Left ventricle myocardium inferior (tissue), 1 donor: ENCODE measurements around the gene HSPH1. TPM values are rescaled to one million over a fixed set of nuclear protein-coding genes. Genes with fewer than 3 reads are reported as not detected.

ENCODE experiments used
- DNase-seq: peaks from one replicate; pipeline ENCODE4 v3.0.0-alpha.2; 2020
- H3K27ac ChIP-seq: fragments of 200-600 bp; replicated peaks from 2 replicates; pipeline ENCODE4 v1.8.0; 2021
- H3K27me3 ChIP-seq: fragments of 200-600 bp; 2 replicates; pipeline ENCODE4 v1.8.0; 2021; ENCODE audit warnings: low read depth
- H3K36me3 ChIP-seq: fragments of 200-600 bp; 2 replicates; pipeline ENCODE4 v1.8.0; 2021
- H3K4me1 ChIP-seq: fragments of 200-600 bp; 2 replicates; pipeline ENCODE4 v1.8.0; 2021
- H3K4me3 ChIP-seq: fragments of 200-600 bp; 2 replicates; pipeline ENCODE4 v1.8.0; 2021; ENCODE audit warnings: mild to moderate bottlenecking, moderate library complexity
- H3K9me3 ChIP-seq: fragments of 200-600 bp; replicated peaks from 2 replicates; pipeline ENCODE4 v1.8.0; 2021
- intact Hi-C: fragments of 100-400 bp; cut with micrococcal nuclease; formaldehyde crosslinking; loops from one replicate; pipeline ENCODE4 v1.11.0; 2022
- total RNA-seq: library from RNA; stranded (reverse); fragmentation: NEBNext Ultra II Directional; extraction: Animal tissue kit (Norgen Biotek cat#: 25700); gene quantifications from one replicate; pipeline ENCODE4 v1.2.1, GENCODE V29; 2021
- TF ChIP-seq, protein P1 (sequence below): fragments of 200-600 bp; IDR thresholded peaks from 2 replicates; pipeline ENCODE4 v1.8.0; 2021; ENCODE audit warnings: antibody characterized with exemption, mild to moderate bottlenecking, borderline replicate concordance
- donor health status: DM: no; HTN: yes; CAD: no; lungs with severe emphysema.

HSPH1 gene
- total RNA-seq, 1 donor from 2014 or later = 78.8 TPM

DNA sequence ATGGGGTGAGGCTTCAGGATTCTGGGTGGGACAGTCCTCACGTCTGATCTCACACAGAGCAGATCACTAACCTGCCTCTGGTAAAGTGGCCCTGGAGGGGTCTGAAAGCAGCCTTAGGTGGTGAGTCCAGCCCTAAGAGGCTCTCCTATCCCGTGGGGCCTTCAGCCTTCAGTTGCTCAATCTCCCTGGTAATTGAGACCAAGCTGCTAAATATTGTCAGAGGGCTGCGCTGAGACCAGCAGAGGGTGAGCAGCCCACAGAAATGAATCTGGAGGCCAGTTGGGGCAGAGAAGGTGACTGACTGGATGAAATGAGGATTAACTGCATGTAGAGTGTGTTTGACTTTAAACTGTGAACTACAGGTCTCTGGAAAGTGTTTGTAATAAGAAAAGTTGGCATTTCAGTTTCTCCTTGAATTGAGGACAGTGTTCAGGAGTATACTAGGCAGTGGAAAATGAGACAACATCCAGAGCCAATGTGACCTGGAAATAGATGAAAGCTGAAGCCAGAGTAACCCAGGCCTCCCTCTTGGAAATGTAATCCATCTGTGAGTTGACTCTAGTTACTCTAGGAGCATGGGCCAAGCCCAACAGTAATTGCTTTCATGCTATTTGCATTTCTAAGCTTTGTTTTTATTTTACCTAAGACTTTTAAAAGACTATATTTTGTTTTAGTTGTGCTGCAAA lies 14.3 kb upstream of the HSPH1 start:
- Histone ChIP-seq H3K27ac (no peak overlapping the region), H3K9me3 (no peaks in the 10 kb centered on the region), H3K4me1 (no peaks in the 10 kb centered on the region), H3K27me3 (no peaks in the 10 kb centered on the region), H3K36me3 (no peaks in the 10 kb centered on the region), H3K4me3 (no peak overlapping the region)
- intact Hi-C loops = no loop called here
- no peak for DNase-seq
- TF ChIP-seq, protein P1, sequence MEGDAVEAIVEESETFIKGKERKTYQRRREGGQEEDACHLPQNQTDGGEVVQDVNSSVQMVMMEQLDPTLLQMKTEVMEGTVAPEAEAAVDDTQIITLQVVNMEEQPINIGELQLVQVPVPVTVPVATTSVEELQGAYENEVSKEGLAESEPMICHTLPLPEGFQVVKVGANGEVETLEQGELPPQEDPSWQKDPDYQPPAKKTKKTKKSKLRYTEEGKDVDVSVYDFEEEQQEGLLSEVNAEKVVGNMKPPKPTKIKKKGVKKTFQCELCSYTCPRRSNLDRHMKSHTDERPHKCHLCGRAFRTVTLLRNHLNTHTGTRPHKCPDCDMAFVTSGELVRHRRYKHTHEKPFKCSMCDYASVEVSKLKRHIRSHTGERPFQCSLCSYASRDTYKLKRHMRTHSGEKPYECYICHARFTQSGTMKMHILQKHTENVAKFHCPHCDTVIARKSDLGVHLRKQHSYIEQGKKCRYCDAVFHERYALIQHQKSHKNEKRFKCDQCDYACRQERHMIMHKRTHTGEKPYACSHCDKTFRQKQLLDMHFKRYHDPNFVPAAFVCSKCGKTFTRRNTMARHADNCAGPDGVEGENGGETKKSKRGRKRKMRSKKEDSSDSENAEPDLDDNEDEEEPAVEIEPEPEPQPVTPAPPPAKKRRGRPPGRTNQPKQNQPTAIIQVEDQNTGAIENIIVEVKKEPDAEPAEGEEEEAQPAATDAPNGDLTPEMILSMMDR = no peak

DNA sequence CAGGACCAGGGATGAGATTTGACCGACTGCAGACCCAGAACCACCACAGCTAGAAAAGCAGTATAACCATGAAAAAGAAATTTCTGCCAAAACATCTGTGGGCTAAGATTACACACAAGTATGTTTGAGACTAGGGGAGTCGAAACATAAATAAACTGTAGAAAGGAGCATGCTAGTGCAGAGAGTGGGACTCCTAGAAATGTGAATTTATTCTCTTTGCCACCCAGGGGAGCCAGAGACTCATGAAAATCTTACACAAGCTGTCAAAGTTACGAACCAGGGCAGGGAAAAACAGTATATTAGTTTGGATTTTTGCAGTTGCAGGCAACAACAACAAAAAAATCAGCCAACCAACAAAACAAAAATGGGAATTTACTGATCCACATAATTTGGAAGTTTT lies 12.3 kb upstream of the HSPH1 start:
- intact Hi-C loops = no loop called here
- H3K4me1 ChIP-seq = no peaks in the 10 kb centered on the region
- H3K36me3 ChIP-seq = no peaks in the 10 kb centered on the region
- no peaks in the 10 kb centered on the region for H3K9me3 ChIP-seq
- TF ChIP-seq, protein P1 = peak; percentile 35
- H3K27ac ChIP-seq = no peak overlapping the region
- DNase-seq = no peak
- no peak overlapping the region for H3K4me3 ChIP-seq
- no peaks in the 10 kb centered on the region for H3K27me3 ChIP-seq

DNA sequence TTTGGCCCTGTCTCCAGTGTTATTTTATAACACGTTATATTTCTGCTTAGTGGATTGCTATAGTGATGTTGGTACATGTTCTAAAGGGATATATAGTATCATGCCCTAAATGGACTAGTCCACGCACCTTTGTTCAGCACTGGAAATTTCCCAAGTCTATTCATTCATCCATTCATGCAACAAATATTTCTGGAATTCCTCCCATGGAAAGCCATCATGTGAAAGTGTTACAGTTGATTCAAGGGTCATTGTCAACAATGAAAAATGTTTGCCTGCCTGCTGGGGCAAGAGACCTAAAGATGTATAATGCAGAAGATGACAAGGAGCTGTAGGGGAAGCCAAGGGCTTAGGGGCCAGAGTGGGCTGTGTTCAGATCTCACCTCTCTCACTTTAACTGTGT lies 10.8 kb upstream of the HSPH1 start:
- intact Hi-C loops = no loop called here
- H3K4me3 ChIP-seq = no peak overlapping the region
- no peak for DNase-seq
- no peaks in the 10 kb centered on the region for H3K4me1 ChIP-seq
- TF ChIP-seq, protein P1 = no peak
- H3K27me3 ChIP-seq = no peaks in the 10 kb centered on the region
- no peaks in the 10 kb centered on the region for H3K9me3 ChIP-seq
- no peaks in the 10 kb centered on the region for H3K36me3 ChIP-seq
- H3K27ac ChIP-seq = no peak overlapping the region

DNA sequence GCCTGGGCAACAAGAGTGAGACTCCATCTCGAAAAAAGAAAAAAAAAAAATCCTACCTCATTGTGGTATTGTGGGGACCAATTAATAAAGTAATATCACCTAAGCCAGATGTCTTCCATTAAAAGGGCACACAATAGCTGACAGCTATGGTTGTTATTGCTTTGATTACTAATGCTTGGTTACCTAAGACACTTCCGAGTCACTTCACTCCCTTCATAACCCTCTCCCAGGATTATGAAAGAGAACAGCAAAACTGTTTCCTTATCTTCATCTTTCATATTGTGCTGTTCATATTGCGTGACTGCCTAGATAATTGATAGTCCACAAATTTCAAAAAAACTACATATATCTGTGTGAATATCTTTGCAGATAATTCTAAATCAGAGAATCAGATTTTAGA lies 10.3 kb upstream of the HSPH1 start:
- H3K9me3 ChIP-seq = no peaks in the 10 kb centered on the region
- no peaks in the 10 kb centered on the region for H3K36me3 ChIP-seq
- no peaks in the 10 kb centered on the region for H3K4me1 ChIP-seq
- intact Hi-C loops = no loop called here
- no peaks in the 10 kb centered on the region for H3K27me3 ChIP-seq
- no peak overlapping the region for H3K27ac ChIP-seq
- no peak overlapping the region for H3K4me3 ChIP-seq
- no peak for DNase-seq
- TF ChIP-seq, protein P1 = no peak

DNA sequence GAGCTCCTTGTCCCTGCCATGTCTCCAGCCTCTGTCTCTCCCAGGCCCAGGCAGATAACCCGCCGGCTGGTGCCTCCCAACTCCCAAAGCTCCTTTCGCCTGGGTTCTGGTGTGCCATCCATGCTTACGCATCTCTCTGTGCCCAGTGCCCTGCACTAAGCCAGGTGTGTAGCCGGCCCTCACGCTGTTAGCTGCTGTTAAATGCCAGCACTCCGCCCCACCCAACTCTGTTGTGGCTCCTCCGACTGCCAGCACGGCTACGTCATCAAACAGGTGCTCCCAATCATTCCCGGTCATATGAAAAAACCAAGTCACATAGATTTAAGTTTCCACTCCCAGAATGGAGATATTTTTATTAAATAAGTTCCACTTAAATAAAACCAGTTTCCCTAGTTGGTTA lies 7.0 kb upstream of the HSPH1 start:
- no peaks in the 10 kb centered on the region for H3K36me3 ChIP-seq
- H3K9me3 ChIP-seq = no peaks in the 10 kb centered on the region
- H3K4me1 ChIP-seq = no peaks in the 10 kb centered on the region
- no peak for DNase-seq
- no peaks in the 10 kb centered on the region for H3K27me3 ChIP-seq
- H3K4me3 ChIP-seq = no peak overlapping the region
- intact Hi-C loops = no loop called here
- TF ChIP-seq, protein P1 = no peak
- no peak overlapping the region for H3K27ac ChIP-seq
